HG03103 (cell line): Measurements from ENCODE around the gene IPP.
"Not testable (repeated sequence)": the region's sequence is repeated elsewhere in the genome, so short reads cannot be mapped to it uniquely, and the experiment has no call there.

Experiments used
- ATAC-seq: cut with Tn5 transposase; IDR thresholded peaks from one replicate; pipeline ENCODE4 v1.9.1; 2021; ENCODE audit warnings: low read depth; ENCODE audit not compliant: unreplicated experiment

Gene IPP

GRCh38 chr1:45750298-45751038 lies at the start of gene IPP:
TSS of gene IPP (minus strand) at chr1:45750653. CDS start at chr1:45746411, 4,242 bp downstream.
- ATAC-seq = peak; percentile 87

DNA sequence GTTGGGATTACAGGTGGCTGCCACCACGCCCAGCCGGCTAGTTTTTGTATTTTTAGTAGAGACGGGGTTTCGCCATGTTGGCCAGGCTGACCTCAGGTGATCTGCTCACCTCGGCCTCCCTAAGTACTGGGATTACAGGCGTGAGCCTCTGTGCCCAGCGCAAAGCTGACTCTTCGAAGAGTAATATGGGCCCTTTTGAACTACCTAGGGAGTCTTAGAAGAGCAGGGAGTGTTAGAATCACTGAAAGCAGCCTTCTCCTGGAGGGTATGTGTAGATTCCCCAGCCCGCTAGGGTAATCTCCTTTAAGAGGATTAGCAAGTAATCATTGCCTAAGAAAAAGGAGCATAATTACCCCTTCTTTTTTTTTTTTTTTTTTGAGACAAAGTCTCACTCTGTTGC lies 46.5 kb upstream of the IPP start:
- no peak for ATAC-seq

- no peak for ATAC-seq
Observed at GRCh38 chr1:45796381-45796780, 45.9 kb upstream of the IPP start.

DNA sequence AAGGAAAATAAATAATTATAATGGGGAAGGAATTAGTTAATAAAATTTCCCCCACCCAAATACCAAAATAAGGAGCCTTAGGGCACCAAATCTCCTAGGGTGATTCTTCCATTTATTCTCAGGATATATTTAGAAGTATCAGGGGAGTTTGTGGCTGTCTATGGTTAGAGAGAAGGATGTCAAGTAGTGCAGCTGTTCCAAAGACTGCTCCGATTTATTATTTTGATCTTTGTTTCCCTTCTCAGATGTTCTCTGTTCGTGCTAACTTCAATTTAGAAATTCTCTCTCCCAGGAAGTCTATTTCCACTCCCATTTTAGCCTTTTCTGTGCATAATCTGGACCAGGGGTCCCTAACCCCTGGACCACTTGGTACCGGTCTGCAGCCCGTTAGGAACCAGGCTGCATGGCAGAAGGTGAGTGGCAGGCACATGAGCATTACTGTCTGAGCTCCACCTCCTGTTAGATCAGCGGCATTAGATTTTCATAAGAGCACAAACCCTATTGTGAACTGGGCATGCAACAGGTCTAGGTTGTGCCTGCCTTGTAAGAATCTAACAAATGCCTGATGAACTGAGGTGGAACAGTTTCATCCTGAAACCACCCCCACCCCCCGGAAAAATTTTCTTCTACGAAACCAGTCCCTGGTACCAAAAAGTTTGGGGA lies 43.6 kb upstream of the IPP start:
- ATAC-seq = no peak

- ATAC-seq = no peak
Observed at GRCh38 chr1:45792744-45793143, 42.3 kb upstream of the IPP start.

GRCh38 chr1:45789601-45790000 lies 39.1 kb upstream of the IPP start:
- no peak for ATAC-seq

DNA sequence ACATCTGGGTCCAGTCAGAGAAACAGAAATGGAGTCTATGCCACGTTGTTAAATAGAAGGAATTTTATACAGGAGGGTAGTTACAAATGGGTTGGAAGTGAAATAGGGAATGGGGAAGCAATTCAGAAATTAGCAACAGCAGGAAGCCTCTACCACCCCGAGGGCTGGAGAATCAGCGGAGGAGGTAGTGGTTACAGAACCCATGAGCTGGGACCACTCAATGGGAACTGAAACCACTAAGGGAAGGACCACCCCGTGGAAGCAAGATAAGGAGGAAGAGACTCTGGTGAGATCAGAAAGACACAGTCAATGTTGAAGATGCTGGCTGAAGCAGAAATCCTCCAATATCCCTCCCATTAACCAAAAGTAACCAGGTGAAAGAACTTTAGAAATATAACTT lies 37.5 kb upstream of the IPP start:
- ATAC-seq = no peak

DNA sequence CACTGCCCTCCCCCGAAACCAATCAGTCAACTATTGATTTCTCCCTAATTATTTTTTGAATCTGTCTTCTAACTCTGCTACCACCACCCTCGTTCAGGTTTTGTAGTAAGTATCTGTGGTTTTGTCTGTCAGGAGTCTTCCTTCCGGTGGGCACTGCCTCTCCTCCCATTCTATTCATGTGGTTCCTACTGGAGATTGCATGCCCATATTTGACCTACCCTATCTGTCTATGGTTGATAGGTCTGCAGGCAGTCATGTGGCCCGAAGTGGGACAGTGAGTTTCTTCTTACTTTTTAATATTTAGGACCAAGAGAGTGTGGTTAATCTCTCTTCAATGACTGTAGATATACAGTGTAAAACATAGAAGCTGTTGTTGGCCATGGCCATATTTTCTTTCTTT lies 35.1 kb upstream of the IPP start:
- ATAC-seq = no peak

DNA sequence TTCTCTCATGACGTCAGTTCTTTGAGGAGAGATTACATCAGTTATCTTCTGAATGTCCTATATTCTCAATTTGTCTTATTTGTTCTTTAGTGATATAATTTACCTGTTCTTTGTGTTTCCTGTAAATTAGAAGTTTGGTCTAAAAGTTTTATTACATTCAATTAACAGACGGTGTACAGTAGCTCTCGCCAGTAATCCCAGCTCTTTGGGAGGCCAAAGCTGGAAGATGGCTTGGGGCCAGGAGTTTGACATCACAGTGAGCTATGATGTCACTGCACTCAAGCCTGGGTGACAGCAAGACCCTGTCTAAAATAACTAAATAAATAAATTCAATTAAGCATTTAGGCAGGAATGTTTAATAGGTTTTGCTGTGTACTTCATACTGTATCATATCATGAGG lies 25.3 kb upstream of the IPP start:
- no peak for ATAC-seq

- no peak for ATAC-seq
Observed at GRCh38 chr1:45772971-45773370, 22.5 kb upstream of the IPP start.

DNA sequence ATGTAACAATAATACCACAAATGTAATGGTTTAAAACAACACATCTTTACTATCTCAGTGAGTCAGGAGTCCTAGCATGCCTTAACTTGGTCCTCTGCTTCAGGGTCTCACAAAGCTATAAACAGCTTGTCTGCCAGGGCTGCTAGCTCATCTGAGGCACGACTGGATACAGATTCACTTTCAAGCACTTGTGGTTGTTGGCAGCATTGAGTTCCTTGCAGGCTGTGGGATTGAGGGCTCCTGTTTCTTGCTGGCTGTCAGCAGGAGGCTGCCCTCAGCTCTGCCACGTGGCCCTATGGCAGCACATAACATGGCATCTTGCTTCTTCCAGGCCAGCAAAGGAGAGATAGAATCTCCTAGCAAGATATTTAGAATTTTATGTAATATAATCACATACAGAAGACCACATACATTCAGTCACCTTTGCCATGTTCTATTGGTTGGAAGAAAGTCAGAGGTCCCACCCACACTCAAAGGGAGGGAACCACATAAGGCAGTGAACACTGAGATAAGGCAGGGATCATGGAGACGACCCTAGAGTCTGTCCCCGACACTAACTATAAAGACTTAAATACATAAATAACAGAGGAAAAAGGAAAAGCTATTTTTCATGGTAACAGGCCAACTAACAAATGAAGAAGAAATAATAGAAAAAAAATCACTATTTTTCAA lies 18.9 kb upstream of the IPP start:
- ATAC-seq = no peak

DNA sequence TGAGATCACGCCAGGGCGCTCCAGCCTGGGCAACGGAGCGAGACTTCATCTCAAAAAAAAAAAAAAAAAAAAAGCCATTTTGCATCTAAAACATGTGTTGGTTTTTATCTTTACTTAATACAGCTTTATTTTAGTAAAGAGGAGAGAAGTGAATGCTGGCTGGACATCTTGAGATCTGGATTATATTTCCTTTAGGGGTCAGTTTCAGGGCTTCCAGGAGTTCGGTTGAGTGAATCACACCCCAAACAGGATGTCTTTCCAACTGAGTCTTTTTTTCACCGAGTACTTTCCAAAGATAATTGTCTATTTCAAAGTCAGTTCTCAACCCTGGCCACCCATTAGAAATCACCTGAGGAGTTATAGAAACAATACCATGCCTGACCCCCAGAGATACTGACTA lies 16.6 kb upstream of the IPP start:
- no peak for ATAC-seq

DNA sequence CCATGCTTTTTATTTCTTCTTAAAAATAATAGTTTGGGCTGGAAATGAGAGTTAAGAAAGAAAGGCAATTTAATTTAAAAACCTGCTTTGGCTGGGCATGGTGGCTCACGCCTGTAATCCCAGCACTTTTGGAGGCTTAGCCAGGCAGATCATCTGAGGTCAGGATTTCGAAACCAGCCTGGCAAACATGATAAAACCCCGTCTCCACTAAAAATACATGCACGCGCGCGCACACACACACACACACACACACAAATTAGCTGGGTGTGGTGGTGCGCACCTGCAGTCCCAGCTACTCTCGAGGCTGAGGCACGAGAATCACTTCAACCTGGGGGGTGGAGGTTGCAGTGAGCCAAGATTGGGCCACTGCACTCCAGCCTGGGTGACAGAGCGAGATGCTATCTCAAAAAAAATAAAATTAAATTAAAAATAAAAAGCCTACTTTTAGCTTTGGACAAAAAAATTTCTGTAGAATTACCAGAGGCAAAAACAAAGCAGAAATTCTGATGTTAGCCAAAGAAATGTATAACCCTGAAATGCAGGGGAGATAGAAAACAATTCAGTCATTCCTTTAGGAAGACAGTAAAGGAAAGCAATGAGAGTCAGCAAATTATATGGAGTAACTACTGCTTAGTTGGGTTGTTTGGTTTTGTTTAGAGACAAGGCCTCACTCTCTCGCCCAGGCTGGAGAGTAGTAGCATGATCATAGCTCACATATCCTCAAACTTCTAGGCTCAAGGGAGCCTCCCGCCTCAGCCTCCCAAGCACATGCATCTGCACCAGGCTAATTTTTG lies 15.7 kb upstream of the IPP start:
- ATAC-seq = no peak

- ATAC-seq = no peak
Observed at GRCh38 chr1:45762291-45762690, 11.8 kb upstream of the IPP start.

GRCh38 chr1:45755697-45756096 lies 5.2 kb upstream of the IPP start:
- no peak for ATAC-seq

DNA sequence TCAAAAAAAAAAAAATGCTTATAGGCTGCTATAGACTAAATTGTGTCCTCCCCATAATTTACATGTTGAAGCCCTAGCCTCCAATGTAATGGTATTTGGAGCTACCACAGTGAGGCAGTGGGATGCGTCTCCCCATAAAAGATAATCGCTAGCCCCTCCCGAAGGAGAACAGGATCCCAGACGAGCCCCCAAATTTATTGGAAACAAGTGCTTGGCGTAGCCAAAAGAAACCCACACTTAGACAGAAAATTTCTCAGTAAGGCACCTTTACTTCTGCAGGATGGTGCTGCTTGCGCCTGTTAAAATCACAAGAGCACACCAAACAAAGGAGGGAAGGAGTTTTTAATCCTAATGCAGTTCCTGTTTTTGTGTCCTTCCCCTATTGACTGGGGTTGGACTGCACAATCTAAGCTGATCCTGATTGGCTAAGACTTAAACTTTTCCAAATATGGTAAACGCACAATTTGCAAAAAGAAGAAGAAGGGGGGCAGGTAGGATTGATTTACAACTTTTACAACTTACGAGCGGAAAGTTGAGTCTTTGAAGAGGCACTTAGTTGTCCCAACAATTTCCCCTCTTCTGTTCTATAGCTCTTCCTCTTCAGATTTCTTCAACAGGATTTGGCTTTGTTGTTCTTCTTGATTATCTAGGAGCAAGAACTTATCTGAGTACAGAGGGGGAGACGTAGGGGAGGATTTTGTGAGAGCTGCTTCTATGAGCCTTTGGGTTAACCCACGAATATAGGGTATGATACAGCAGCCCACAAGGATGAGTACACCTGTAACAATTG lies 3.0 kb upstream of the IPP start:
- no peak for ATAC-seq

DNA sequence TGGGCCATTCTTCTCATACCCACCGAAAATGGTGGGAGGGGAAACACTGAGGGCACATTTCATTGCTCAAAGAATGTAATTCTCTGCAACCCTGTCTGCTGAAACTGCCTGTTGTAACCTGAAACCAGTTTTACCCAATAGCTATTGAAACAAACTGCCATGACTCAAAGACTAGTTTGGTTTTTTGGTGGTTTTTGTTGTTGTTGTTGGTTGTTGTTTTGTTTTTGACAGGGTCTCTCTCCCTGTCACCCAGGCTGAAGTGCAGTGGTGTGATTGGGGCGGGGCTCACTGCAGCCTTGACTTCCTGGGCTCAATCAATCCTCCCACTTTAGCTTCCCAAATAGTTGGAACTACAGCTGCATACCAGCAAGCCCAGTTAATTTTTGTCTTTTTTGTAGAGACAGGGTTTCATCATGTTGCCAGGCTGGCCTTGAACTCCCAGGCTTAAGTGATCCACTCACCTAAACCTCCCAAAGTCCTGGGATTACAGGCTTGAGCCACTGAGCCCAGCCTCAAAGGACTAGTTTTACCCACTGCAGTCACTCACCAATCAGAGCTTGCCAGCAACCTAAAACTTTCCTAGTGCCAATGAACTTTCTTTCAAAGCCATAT lies 2.1 kb upstream of the IPP start:
- ATAC-seq = no peak

DNA sequence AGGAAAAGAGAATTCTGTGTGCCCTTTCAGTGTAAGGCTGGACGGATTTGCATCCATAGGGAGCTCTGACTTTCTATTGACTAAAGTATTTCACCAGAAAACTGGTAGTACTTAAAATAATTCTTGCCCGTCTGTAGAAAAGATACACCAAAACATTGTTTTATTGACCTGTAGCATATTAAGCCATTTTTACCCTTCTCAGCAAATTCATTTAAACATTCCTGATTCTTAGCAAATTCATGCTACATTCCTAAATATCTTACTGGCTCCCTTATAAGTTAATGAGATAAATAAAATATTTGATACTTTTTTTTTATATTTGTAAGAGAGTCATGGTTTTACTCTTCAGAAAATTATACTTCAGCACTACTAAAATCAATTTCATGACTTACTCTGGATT lies 1.6 kb upstream of the IPP start:
- no peak for ATAC-seq

GRCh38 chr1:45751039-45751838 lies 786 bp upstream of the IPP start:
- ATAC-seq = not testable (repeated sequence)
